Sciatic nerve (tissue), 2 donors: ENCODE data around the gene CYGB. TPM values are rescaled to one million over a fixed set of nuclear protein-coding genes. Genes with fewer than 3 reads are reported as not detected.

Experiments used
- ATAC-seq: fragments of 200-7000 bp; cut with Tn5 transposase; one replicate; pipeline ENCODE4 v1.9.1; 2020; ENCODE audit warnings: mild to moderate bottlenecking, moderate library complexity
- DNase-seq: peaks from one replicate; pipeline ENCODE4 v3.0.0-alpha.2; 2020; ENCODE audit warnings: low spot score
- intact Hi-C: fragments of 100-400 bp; cut with DNase I; formaldehyde crosslinking; loops from one replicate; pipeline ENCODE4 v1.14.2; 2022
- total RNA-seq: library from RNA; stranded (reverse); fragmentation: NEBNext Ultra II Directional; extraction: Animal tissue kit (Norgen Biotek cat#: 25700); gene quantifications from one replicate; pipeline ENCODE4 v1.2.1, GENCODE V29; 2021
- donor health status: DM: no; HTN: no; CAD: no.
- donor health status: DM: no; HTN: no; CAD: no.

CYGB gene
- total RNA-seq, 1 donor from 2014 or later, result 57.7 TPM

- ATAC-seq (peak; percentile 54), DNase-seq (no peak)
- intact Hi-C loops, result no loop called here
Observed at GRCh38 chr17:76556765-76557367, 19.4 kb upstream of the CYGB start.

- ATAC-seq (no peak), DNase-seq (no peak)
- intact Hi-C loops, result no loop called here
Observed at GRCh38 chr17:76554131-76554530, 16.6 kb upstream of the CYGB start.

GRCh38 chr17:76553178-76553908, 15.8 kb upstream of the CYGB start:
- no peak for ATAC-seq
- intact Hi-C loops, result no loop called here

GRCh38 chr17:76551685-76552084, 14.2 kb upstream of the CYGB start:
- no peak for ATAC-seq

More at GRCh38 chr17:76553178-76553908, 15.8 kb upstream of the CYGB start:
- DNase-seq, result no peak

GRCh38 chr17:76550712-76551615, 13.5 kb upstream of the CYGB start:
- ATAC-seq (no peak), DNase-seq (no peak)
- intact Hi-C loops, result no loop called here

More at GRCh38 chr17:76551685-76552084, 14.2 kb upstream of the CYGB start:
- intact Hi-C loops, result no loop called here
- DNase-seq, result no peak

- ATAC-seq, result no peak
- no peak for DNase-seq
- intact Hi-C loops, result no loop called here
Observed at GRCh38 chr17:76549539-76549938, 12.0 kb upstream of the CYGB start.

GRCh38 chr17:76549215-76549518, 11.7 kb upstream of the CYGB start:
- intact Hi-C loops, result no loop called here

GRCh38 chr17:76548378-76549214, 11.1 kb upstream of the CYGB start:
- no peak for DNase-seq
- ATAC-seq, result no peak
- intact Hi-C loops, result no loop called here

More at GRCh38 chr17:76549215-76549518, 11.7 kb upstream of the CYGB start:
- DNase-seq (no peak), ATAC-seq (no peak)

- intact Hi-C loops, result no loop called here
- DNase-seq, result no peak
- no peak for ATAC-seq
Observed at GRCh38 chr17:76547642-76548202, 10.2 kb upstream of the CYGB start.

GRCh38 chr17:76547183-76547641, 9.7 kb upstream of the CYGB start:
- intact Hi-C loops, result no loop called here
- ATAC-seq (peak; percentile 87), DNase-seq (peak; percentile 82)

GRCh38 chr17:76546556-76547182, 9.2 kb upstream of the CYGB start:
- ATAC-seq (peak; percentile 5), DNase-seq (no peak)
- intact Hi-C loops, result no loop called here

- DNase-seq (no peak), ATAC-seq (no peak)
- intact Hi-C loops, result no loop called here
Observed at GRCh38 chr17:76545918-76546555, 8.5 kb upstream of the CYGB start.

- ATAC-seq (no peak), DNase-seq (no peak)
- intact Hi-C loops, result no loop called here
Observed at GRCh38 chr17:76544546-76545365, 7.2 kb upstream of the CYGB start.

GRCh38 chr17:76543826-76544545, 6.5 kb upstream of the CYGB start:
- intact Hi-C loops, result no loop called here
- DNase-seq, result no peak
- ATAC-seq, result no peak

- no peak for DNase-seq
- intact Hi-C loops, result no loop called here
- no peak for ATAC-seq
Observed at GRCh38 chr17:76543482-76543825, 5.9 kb upstream of the CYGB start.

- DNase-seq, result no peak
- intact Hi-C loops, result no loop called here
- no peak for ATAC-seq
Observed at GRCh38 chr17:76542984-76543383, 5.5 kb upstream of the CYGB start.
